HCT116 (cell line): ENCODE measurements around the gene CEACAM19. TPM values are rescaled to one million over a fixed set of nuclear protein-coding genes. Genes with fewer than 3 reads are reported as not detected.

Source experiments
- ATAC-seq: fragments of 200-7000 bp; cut with Tn5 transposase; 2 replicates; pipeline ENCODE4 v1.9.1; 2020; ENCODE audit warnings: mild to moderate bottlenecking, moderate library complexity
- BruUV-seq: library from RNA; stranded (reverse); fragments of 400-500 nt; replicated peaks from 2 replicates; lab custom pipeline; 2021; lab: Mats Ljungman, UMichigan
- CTCF ChIA-PET: fragments of 300-600 bp; sonication (Branson Sonifier 250); formaldehyde crosslinking; loops from one replicate; lab custom pipeline; 2021; ENCODE audit warnings: antibody characterized with exemption; lab: Charles Lee
- POLR2A ChIA-PET: fragments of 300-600, 350-600 bp; sonication (Branson Sonifier 250); formaldehyde crosslinking; loops from one replicate; lab custom pipeline; 2021; ENCODE audit warnings: antibody characterized with exemption; lab: Charles Lee
- RAD21 ChIA-PET, 2 experiments: fragments of 300-600 bp; sonication (Branson Sonifier 250); formaldehyde crosslinking; loops; one replicate each; lab custom pipeline; 2023; ENCODE audit warnings: low total read pairs in 2 of 2; ENCODE audit not compliant: uncharacterized antibody in 2 of 2, unreplicated experiment in 2 of 2, low non-redundant PET in 1 of 2; lab: Charles Lee
- DNase-seq: peaks from one replicate; pipeline ENCODE4 v3.0.0-alpha.2; 2010; ENCODE audit warnings: low read depth, low spot score
- H2AFZ ChIP-seq: fragments of 200-600 bp; shearing (Covaris generic), sonication (generic); 2 replicates; pipeline ENCODE4 v1.6.1; 2017; ENCODE audit warnings: low read depth, mixed run types, mixed read lengths, antibody characterized with exemption, low read length; ENCODE audit not compliant: poor library complexity, severe bottlenecking
- H3K27ac ChIP-seq: 2 replicates; pipeline ENCODE4 v1.5.1; 2012; ENCODE audit warnings: low read depth, low read length
- H3K27me3 ChIP-seq: fragments of 200-600 bp; sonication (generic); 2 replicates; pipeline ENCODE4 v1.6.1; 2016; ENCODE audit warnings: mixed run types, low read length, mixed read lengths; ENCODE audit not compliant: insufficient read depth
- H3K36me3 ChIP-seq, 2 experiments: fragments of 200-500 bp in 1 of 2; fragments of 200-600 bp in 1 of 2; sonication (Bioruptor generic) in 1 of 2; sonication (generic) in 1 of 2; 2 replicates each; pipeline versions ENCODE4 v1.5.1 to v1.6.1; 2014 to 2016; ENCODE audit warnings: low read length in 2 of 2, inconsistent platforms in 1 of 2, mixed read lengths in 1 of 2, mixed run types in 1 of 2; ENCODE audit not compliant: insufficient read depth in 2 of 2, control insufficient read depth in 1 of 2
- H3K4me1 ChIP-seq, 2 experiments: fragments of 200-600 bp in 1 of 2; sonication (generic) in 1 of 2; 2 replicates each; pipeline versions ENCODE4 v1.5.1 to v1.6.1; 2012 to 2017; ENCODE audit warnings: low read length in 2 of 2, inconsistent platforms in 1 of 2, mild to moderate bottlenecking in 1 of 2, mixed read lengths in 1 of 2, mixed run types in 1 of 2, moderate library complexity in 1 of 2; ENCODE audit not compliant: insufficient read depth in 2 of 2, control insufficient read depth in 1 of 2
- H3K4me2 ChIP-seq: fragments of 200-600 bp; sonication (generic); 2 replicates; pipeline ENCODE4 v1.6.1; 2017; ENCODE audit warnings: mixed run types, low read length, mixed read lengths
- H3K4me3 ChIP-seq, 2 experiments: fragments of 200-600 bp in 1 of 2; sonication (generic) in 1 of 2; replicated peaks in 1 of 2; 2 replicates each; pipeline ENCODE4 v1.5.1; 2011 to 2016; ENCODE audit warnings: low read length in 2 of 2, control low read depth in 1 of 2, low read depth in 1 of 2, mild to moderate bottlenecking in 1 of 2, mixed read lengths in 1 of 2, mixed run types in 1 of 2
- H3K79me2 ChIP-seq: fragments of 200-600 bp; sonication (generic); 2 replicates; pipeline ENCODE4 v1.6.1; 2017; ENCODE audit warnings: mild to moderate bottlenecking, mixed run types, low read length, moderate library complexity, mixed read lengths; ENCODE audit not compliant: insufficient read depth
- H3K9ac ChIP-seq: fragments of 200-600 bp; sonication (generic); 2 replicates; pipeline ENCODE4 v1.6.1; 2016; ENCODE audit warnings: low read length, mixed read lengths
- H3K9me2 ChIP-seq: fragments of 200-600 bp; sonication (generic), shearing (Covaris generic); 2 replicates; pipeline ENCODE4 v1.6.1; 2017; ENCODE audit warnings: mixed run types, mild to moderate bottlenecking, moderate library complexity; ENCODE audit not compliant: insufficient read depth
- H3K9me3 ChIP-seq, 2 experiments: fragments of 200-500 bp in 1 of 2; fragments of 200-600 bp in 1 of 2; sonication (Bioruptor generic) in 1 of 2; sonication (generic) in 1 of 2; 2 replicates each; pipeline ENCODE4 v1.6.1; 2014 to 2017; ENCODE audit warnings: low read length in 2 of 2, mixed read lengths in 2 of 2, inconsistent platforms in 1 of 2, low read depth in 1 of 2, mild to moderate bottlenecking in 1 of 2, mixed run types in 1 of 2, moderate library complexity in 1 of 2; ENCODE audit not compliant: control insufficient read depth in 1 of 2, insufficient read depth in 1 of 2
- H4K20me1 ChIP-seq: fragments of 200-600 bp; sonication (generic), shearing (Covaris generic); 2 replicates; pipeline ENCODE4 v1.6.1; 2017; ENCODE audit warnings: mixed run types, mild to moderate bottlenecking, moderate library complexity; ENCODE audit not compliant: insufficient read depth
- CTCF ChIP-seq, 3 experiments: fragments of 200-600 bp in 1 of 3; sonication (generic) in 1 of 3; IDR thresholded peaks in 2 of 3; conservative IDR thresholded peaks in 1 of 3; 2 replicates each; pipeline ENCODE4 v1.5.1; 2012 to 2017; ENCODE audit warnings: low read depth in 2 of 3, low read length in 2 of 3, antibody characterized with exemption in 1 of 3, borderline replicate concordance in 1 of 3, control low read depth in 1 of 3, mild to moderate bottlenecking in 1 of 3, mixed read lengths in 1 of 3, mixed run types in 1 of 3, moderate library complexity in 1 of 3; ENCODE audit not compliant: insufficient read depth in 1 of 3
- ELF1 ChIP-seq: IDR thresholded peaks from 2 replicates; pipeline ENCODE4 v1.6.1; 2012; ENCODE audit warnings: low read depth, borderline replicate concordance
- POLR2A ChIP-seq: IDR thresholded peaks from 2 replicates; pipeline ENCODE4 v1.7.0; 2011; ENCODE audit warnings: borderline replicate concordance; ENCODE audit not compliant: insufficient read depth, insufficient read length; ENCODE audit errors: extremely low read depth
- POLR2AphosphoS5 ChIP-seq: IDR thresholded peaks from 2 replicates; pipeline ENCODE4 v1.6.1; 2011; ENCODE audit warnings: mild to moderate bottlenecking, low read depth, low read length, moderate library complexity
- REST ChIP-seq: IDR thresholded peaks from 2 replicates; pipeline ENCODE4 v1.6.1; 2012; ENCODE audit warnings: low read depth
- YY1 ChIP-seq: IDR thresholded peaks from 2 replicates; pipeline ENCODE4 v1.6.1; 2011; ENCODE audit warnings: low read length, low read depth, moderate library complexity, mild to moderate bottlenecking; ENCODE audit not compliant: insufficient replicate concordance; ENCODE audit errors: extremely low read depth
- ZBTB33 ChIP-seq: IDR thresholded peaks from 2 replicates; pipeline ENCODE4 v1.6.1; 2011; ENCODE audit warnings: mild to moderate bottlenecking, low read length, moderate library complexity; ENCODE audit not compliant: insufficient replicate concordance; ENCODE audit errors: extremely low read depth
- ZNF274 ChIP-seq: fragments of 200-500 bp; sonication (Bioruptor generic); IDR thresholded peaks from 2 replicates; pipeline ENCODE4 v1.6.1; 2014; ENCODE audit warnings: mild to moderate bottlenecking, low read depth, low read length, inconsistent platforms
- intact Hi-C: fragments of 100-400 bp; cut with micrococcal nuclease; formaldehyde crosslinking; loops from 2 replicates; pipeline ENCODE4 v1.10.0; 2022
- total RNA-seq: library from RNA; stranded (reverse); gene quantifications from one replicate; pipeline ENCODE4 v1.2.1, GENCODE V29; 2021; ENCODE audit not compliant: unreplicated experiment

Gene CEACAM19
- total RNA-seq, 1 experiment from 2014 or later: 4.0 TPM

GRCh38 chr19:44658069-44658733, 13.1 kb upstream of the CEACAM19 start:
- no peaks in the 10 kb centered on the region for H3K9me2 ChIP-seq
- no peak for DNase-seq
- no peak for TF ChIP-seq ELF1
- 0 out of 2 replicates have a peak, but pooled peaks have one; percentile 13 for TF ChIP-seq POLR2AphosphoS5
- TF ChIP-seq, all 23 proteins: peak for 1
- no peak overlapping the region for H3K9ac ChIP-seq
- POLR2A ChIA-PET: no interaction called here
- peaks cover 52 to 90% of the 10 kb centered on the region in 2 experiments for H3K36me3 ChIP-seq
- no peaks in the 10 kb centered on the region for H3K4me1 ChIP-seq
- no peak overlapping the region for H3K27ac ChIP-seq
- intact Hi-C loops: no loop called here
- BruUV-seq: no TSS peak
- peak; percentile 74 for ATAC-seq
- H4K20me1 ChIP-seq: 0 out of 2 replicates have a peak, but pooled peaks cover 3% of the 10 kb centered on the region
- no peaks in the 10 kb centered on the region for H3K27me3 ChIP-seq
- H3K4me3 ChIP-seq: no peak overlapping the region
- H3K9me3 ChIP-seq: no peaks in the 10 kb centered on the region
- RAD21 ChIA-PET: interaction anchor here in 1 of 2 experiments (0.6 kb wide), 1 partner anchor 87 kb away, joined by 3 read pairs; no protein-coding TSS in a partner anchor
- H3K79me2 ChIP-seq: peaks cover 21% of the 10 kb centered on the region; the same call in 1 of the 2 replicates
- H2AFZ ChIP-seq: no peak overlapping the region
- no peak overlapping the region for H3K4me2 ChIP-seq
- CTCF ChIA-PET: interaction anchor here (1.5 to 2.9 kb wide), 3 partner anchors 15 to 88 kb away, joined by 3 to 23 read pairs (median 5); partner anchors contain the start of gene PVR

- no peak overlapping the region for H3K27ac ChIP-seq
- no TSS peak for BruUV-seq
- H3K4me2 ChIP-seq: no peak overlapping the region
- no peaks in the 10 kb centered on the region for H3K9me3 ChIP-seq
- no peaks in the 10 kb centered on the region for H3K4me1 ChIP-seq
- peaks cover 12% of the 10 kb centered on the region; the same call in 1 of the 2 replicates for H3K79me2 ChIP-seq
- H3K9ac ChIP-seq: no peak overlapping the region
- TF ChIP-seq REST (no peak), ZNF274 (no peak), ELF1 (no peak), ZBTB33 (no peak), POLR2A (no peak), YY1 (no peak), CTCF (IDR thresholded peaks at IDR 0.05 in 2 of 3, conservative IDR thresholded peaks at IDR 0.05 in 1 of 3; ENCODE audit: borderline replicate concordance in 1 of 3, insufficient read depth in 1 of 3, low read depth in 2 of 3, low read length in 2 of 3) (no peak)
- TF ChIP-seq, all 23 proteins: peak for 0
- no peak for DNase-seq
- no peak for ATAC-seq
- peaks cover 43 to 75% of the 10 kb centered on the region in 2 experiments for H3K36me3 ChIP-seq
- H3K27me3 ChIP-seq: no peaks in the 10 kb centered on the region
- POLR2A ChIA-PET: no interaction called here
- no peaks in the 10 kb centered on the region for H4K20me1 ChIP-seq
- H3K9me2 ChIP-seq: no peaks in the 10 kb centered on the region
- H3K4me3 ChIP-seq: no peak overlapping the region
- CTCF ChIA-PET: no interaction called here
- intact Hi-C loops: no loop called here
- no peak overlapping the region for H2AFZ ChIP-seq
- RAD21 ChIA-PET: no interaction called here
Measured at GRCh38 chr19:44660081-44660480, 11.2 kb upstream of the CEACAM19 start.
